HG03060 (cell line): Measurements from ENCODE around the gene ERICH4.
"Not testable (repeated sequence)": the region's sequence is repeated elsewhere in the genome, so short reads cannot be mapped to it uniquely, and the experiment has no call there.

Experiments
- ATAC-seq: cut with Tn5 transposase; IDR thresholded peaks from one replicate; pipeline ENCODE4 v1.9.1; 2021; ENCODE audit warnings: low read depth, moderate number of reproducible peaks; ENCODE audit not compliant: unreplicated experiment

ERICH4 gene

GRCh38 chr19:41463257-41464256, 20.6 kb downstream of the ERICH4 start:
- ATAC-seq: not testable (repeated sequence)

- ATAC-seq: no peak
These were observed 33.6 kb downstream of the ERICH4 start for GRCh38 chr19:41476583-41476982.

GRCh38 chr19:41478171-41478570, 35.2 kb downstream of the ERICH4 start:
- ATAC-seq: no peak

- no peak for ATAC-seq
These were observed 36.2 kb downstream of the ERICH4 start for GRCh38 chr19:41478875-41479756.

- ATAC-seq: no peak
These were observed 36.8 kb downstream of the ERICH4 start for GRCh38 chr19:41479757-41480191.

GRCh38 chr19:41480336-41480735, 37.4 kb downstream of the ERICH4 start:
- ATAC-seq: no peak

- ATAC-seq: no peak
These were observed 41.9 kb downstream of the ERICH4 start for GRCh38 chr19:41484822-41485221.

- ATAC-seq: not testable (repeated sequence)
These were observed 44.0 kb downstream of the ERICH4 start for GRCh38 chr19:41486953-41487352.

- ATAC-seq: no peak
These were observed 49.9 kb downstream of the ERICH4 start for GRCh38 chr19:41492843-41493242.
